Measurements from ENCODE around the gene MED12L.

- TF ChIP-seq CTCF (IDR thresholded peaks at IDR 0.05; ENCODE audit: poor library complexity) = no peak
- no peak for TF ChIP-seq EZH2 (IDR thresholded peaks at IDR 0.05; ENCODE audit: borderline replicate concordance)
These were observed 322.5 kb downstream of the MED12L start for GRCh38 chr3:151407928-151408327.
